ENCODE results near the gene LRP5. TPM values are rescaled to one million over a fixed set of nuclear protein-coding genes. Genes with fewer than 3 reads are reported as not detected.
A peak's percentile ranks its signal among the peaks of the same experiment; 100 is the strongest.
"Not testable (repeated sequence)": the region's sequence is repeated elsewhere in the genome, so short reads cannot be mapped to it uniquely, and the experiment has no call there.

Gene LRP5
- total RNA-seq, 1 experiment from 2014 or later: 129 TPM

DNA sequence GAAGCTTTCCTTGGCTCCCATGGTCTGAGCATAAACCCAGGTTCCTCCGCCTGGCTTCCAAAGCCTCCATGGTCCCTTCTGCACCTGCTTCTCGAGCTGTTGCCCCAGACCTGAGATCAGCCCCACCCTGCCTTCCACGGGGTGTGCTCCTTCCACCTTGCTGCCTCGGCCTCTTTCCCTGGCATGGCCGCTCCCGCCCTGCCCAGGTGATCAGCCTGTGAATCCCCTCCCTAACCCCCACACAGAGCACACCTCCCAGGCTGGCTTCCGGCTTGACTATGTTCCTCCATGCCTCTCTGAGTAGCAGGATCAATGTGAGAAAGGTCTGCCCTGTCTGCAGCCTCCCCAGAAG is 145.5 kb downstream of the LRP5 start:
- DNase-seq: no peak
- intact Hi-C loops (cut with micrococcal nuclease; ENCODE audit: unreplicated experiment): no loop called here
- H4K20me1 ChIP-seq (ENCODE audit: insufficient read depth): peaks cover 15% of the 10 kb centered on the region
- H3K4me2 ChIP-seq: no peak overlapping the region
- H2AFZ ChIP-seq: no peak overlapping the region
- no peak overlapping the region for H3K4me3 ChIP-seq
- ChIA-PET CTCF (no interaction called here), POLR2A (ENCODE audit: unreplicated experiment) (no interaction called here)
- H3F3A ChIP-seq (ENCODE audit: insufficient read depth, low read depth): peaks cover 11% of the 10 kb centered on the region; the same call in 1 of the 2 replicates
- H3K27me3 ChIP-seq (ENCODE audit: insufficient read depth, low read depth): no peaks in the 10 kb centered on the region
- BruUV-seq (replicated peaks): no TSS peak
- no peak for TF ChIP-seq EZH2 (IDR thresholded peaks at IDR 0.05; ENCODE audit: low read depth)
- TF ChIP-seq, protein P1, sequence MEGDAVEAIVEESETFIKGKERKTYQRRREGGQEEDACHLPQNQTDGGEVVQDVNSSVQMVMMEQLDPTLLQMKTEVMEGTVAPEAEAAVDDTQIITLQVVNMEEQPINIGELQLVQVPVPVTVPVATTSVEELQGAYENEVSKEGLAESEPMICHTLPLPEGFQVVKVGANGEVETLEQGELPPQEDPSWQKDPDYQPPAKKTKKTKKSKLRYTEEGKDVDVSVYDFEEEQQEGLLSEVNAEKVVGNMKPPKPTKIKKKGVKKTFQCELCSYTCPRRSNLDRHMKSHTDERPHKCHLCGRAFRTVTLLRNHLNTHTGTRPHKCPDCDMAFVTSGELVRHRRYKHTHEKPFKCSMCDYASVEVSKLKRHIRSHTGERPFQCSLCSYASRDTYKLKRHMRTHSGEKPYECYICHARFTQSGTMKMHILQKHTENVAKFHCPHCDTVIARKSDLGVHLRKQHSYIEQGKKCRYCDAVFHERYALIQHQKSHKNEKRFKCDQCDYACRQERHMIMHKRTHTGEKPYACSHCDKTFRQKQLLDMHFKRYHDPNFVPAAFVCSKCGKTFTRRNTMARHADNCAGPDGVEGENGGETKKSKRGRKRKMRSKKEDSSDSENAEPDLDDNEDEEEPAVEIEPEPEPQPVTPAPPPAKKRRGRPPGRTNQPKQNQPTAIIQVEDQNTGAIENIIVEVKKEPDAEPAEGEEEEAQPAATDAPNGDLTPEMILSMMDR (conservative IDR thresholded peaks at IDR 0.05): no peak
- no peak overlapping the region for H3K27ac ChIP-seq
- peaks cover 23% of the 10 kb centered on the region for H3K79me2 ChIP-seq (ENCODE audit: low read depth)
- no peaks in the 10 kb centered on the region; the same call in 1 of the 2 replicates for H3K36me3 ChIP-seq (ENCODE audit: low read depth)
- H3K4me1 ChIP-seq (replicated peaks; ENCODE audit: insufficient read depth): peaks cover 12% of the 10 kb centered on the region
- H3K9me2 ChIP-seq (ENCODE audit: insufficient read depth): no peaks in the 10 kb centered on the region
- H3K9me3 ChIP-seq (ENCODE audit: insufficient read depth, low read depth): no peaks in the 10 kb centered on the region

DNA sequence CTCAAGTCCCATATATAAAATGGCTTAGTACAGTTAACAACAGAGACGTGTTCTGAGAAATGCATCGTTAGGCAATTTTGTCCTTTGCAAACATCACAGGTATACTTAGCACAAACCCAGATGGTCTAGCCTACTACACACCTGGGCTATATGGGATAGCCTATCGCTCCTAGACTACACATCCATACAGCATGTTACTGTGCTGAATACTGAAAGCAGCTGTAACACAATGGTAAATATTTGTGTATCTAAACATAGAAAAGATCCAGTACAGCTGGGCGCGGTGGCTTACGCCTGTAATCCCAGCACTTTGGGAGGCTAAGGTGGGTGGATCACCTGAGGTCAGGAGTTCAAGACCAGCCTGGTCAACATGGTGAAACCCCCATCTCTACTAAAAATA is 145.9 kb downstream of the LRP5 start:
- H3K4me3 ChIP-seq; H3K27me3 ChIP-seq (ENCODE audit: insufficient read depth, low read depth); DNase-seq; H3K36me3 ChIP-seq (ENCODE audit: low read depth); H3K9me3 ChIP-seq (ENCODE audit: insufficient read depth, low read depth); H3K4me2 ChIP-seq; H3K9me2 ChIP-seq (ENCODE audit: insufficient read depth); H3K27ac ChIP-seq; H2AFZ ChIP-seq; POLR2A ChIA-PET (ENCODE audit: unreplicated experiment); intact Hi-C loops (cut with micrococcal nuclease; ENCODE audit: unreplicated experiment); BruUV-seq (replicated peaks); CTCF ChIA-PET: not testable (repeated sequence)
- peaks cover 20% of the 10 kb centered on the region for H4K20me1 ChIP-seq (ENCODE audit: insufficient read depth)
- H3K79me2 ChIP-seq (ENCODE audit: low read depth): peaks cover 27% of the 10 kb centered on the region
- H3K4me1 ChIP-seq (replicated peaks; ENCODE audit: insufficient read depth): peaks cover 17% of the 10 kb centered on the region
- H3F3A ChIP-seq (ENCODE audit: insufficient read depth, low read depth): peaks cover 11% of the 10 kb centered on the region; the same call in 1 of the 2 replicates

DNA sequence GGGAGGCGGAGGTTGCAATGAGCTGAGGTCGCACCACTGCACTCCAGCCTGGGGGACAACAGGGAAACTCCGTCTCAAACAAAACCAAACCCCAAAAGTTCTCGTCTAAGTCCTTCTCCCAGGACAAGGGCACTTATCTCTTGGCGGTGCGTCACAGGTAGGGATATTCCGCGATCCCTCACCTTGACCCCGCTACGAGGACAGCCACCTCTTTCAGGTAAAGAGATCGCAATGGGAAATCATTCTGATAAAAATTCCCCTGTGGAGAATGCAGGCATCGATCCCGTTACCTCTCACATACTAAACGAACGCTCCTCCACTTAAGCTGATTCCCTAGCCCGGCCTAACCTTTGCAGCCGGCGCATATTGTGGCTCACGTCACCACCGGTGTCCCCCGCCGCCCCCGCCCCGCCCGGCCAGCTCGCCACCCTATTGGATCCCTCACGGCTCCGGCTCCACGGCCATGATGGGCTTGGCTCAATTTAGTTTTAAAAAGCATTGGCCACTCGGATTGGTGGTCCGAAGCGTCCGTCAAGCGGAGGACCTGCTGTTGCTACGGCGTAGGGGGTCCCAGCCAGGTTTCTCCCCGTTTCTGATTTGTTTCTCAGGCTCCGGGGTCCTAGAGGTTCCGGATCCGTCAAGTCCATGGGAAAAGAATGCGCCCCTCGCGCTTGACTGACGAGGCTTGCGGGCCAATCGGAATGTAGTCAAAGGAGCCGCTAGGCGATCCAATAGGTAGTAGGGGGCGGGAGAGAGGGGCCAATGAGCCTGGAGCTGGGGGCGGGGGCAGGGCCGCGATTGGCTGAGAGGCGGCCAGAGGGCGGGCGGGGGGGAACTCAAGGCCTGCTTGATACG is 147.7 kb downstream of the LRP5 start:
- POLR2A ChIA-PET (ENCODE audit: unreplicated experiment): interaction anchor here (0.6 to 0.7 kb wide), 5 partner anchors 46 to 633 kb away, joined by 3 to 9 read pairs (median 5); no protein-coding TSS in a partner anchor
- H3K9me3 ChIP-seq (ENCODE audit: insufficient read depth, low read depth): no peaks in the 10 kb centered on the region
- CTCF ChIA-PET: interaction anchor here (0.6 kb wide), 2 partner anchors 54 to 165 kb away, joined by 3 read pairs; no protein-coding TSS in a partner anchor
- peaks cover 11% of the 10 kb centered on the region; the same call in 1 of the 2 replicates for H3F3A ChIP-seq (ENCODE audit: insufficient read depth, low read depth)
- H3K4me2 ChIP-seq: peak overlapping the region; percentile 100
- peaks cover 4% of the 10 kb centered on the region; the same call in 1 of the 2 replicates for H3K36me3 ChIP-seq (ENCODE audit: low read depth)
- peaks cover 21% of the 10 kb centered on the region for H3K4me1 ChIP-seq (replicated peaks; ENCODE audit: insufficient read depth)
- TF ChIP-seq EZH2 (IDR thresholded peaks at IDR 0.05; ENCODE audit: low read depth): no peak
- TF ChIP-seq, protein P1 (conservative IDR thresholded peaks at IDR 0.05): no peak
- DNase-seq: peak; percentile 95 to 97
- peak overlapping the region; percentile 72 for H3K4me3 ChIP-seq
- no peaks in the 10 kb centered on the region for H3K9me2 ChIP-seq (ENCODE audit: insufficient read depth)
- H2AFZ ChIP-seq: peak overlapping the region; percentile 97
- intact Hi-C loops (cut with micrococcal nuclease; ENCODE audit: unreplicated experiment): loop anchor here (2.0 kb wide), 1 partner anchor 379 kb away; no protein-coding TSS in a partner anchor
- H3K27ac ChIP-seq: peak overlapping the region; percentile 67
- H3K79me2 ChIP-seq (ENCODE audit: low read depth): peaks cover 45% of the 10 kb centered on the region
- TSS peak; percentile 99 for BruUV-seq (replicated peaks)
- H3K27me3 ChIP-seq (ENCODE audit: insufficient read depth, low read depth): no peaks in the 10 kb centered on the region
- H4K20me1 ChIP-seq (ENCODE audit: insufficient read depth): peaks cover 38% of the 10 kb centered on the region
